OCI-LY3 (cell line): ENCODE results near the gene DIP2C.

ENCODE experiments used
- CTCF ChIP-seq: fragments of 200-600, 300-600 bp; sonication (generic); IDR thresholded peaks from 2 replicates; pipeline ENCODE4 v1.5.1; 2014; ENCODE audit warnings: antibody characterized with exemption, low read length, low read depth
- EZH2phosphoT487 ChIP-seq: fragments of 200-600 bp; shearing (Covaris generic); IDR thresholded peaks from 2 replicates; pipeline ENCODE4 v1.6.1; 2018; ENCODE audit warnings: antibody characterized with exemption, mixed run types, low read depth

- no peak for TF ChIP-seq CTCF
- no peak for TF ChIP-seq EZH2phosphoT487
These were observed 231.0 kb downstream of the DIP2C start for GRCh38 chr10:458421-458851.
